GM12878 (cell line): Measurements from ENCODE around the gene DIP2A. TPM values are rescaled to one million over a fixed set of nuclear protein-coding genes. Genes with fewer than 3 reads are reported as not detected.

Source experiments
- ATAC-seq: fragments of 200-7000 bp; cut with Tn5 transposase; 3 replicates; pipeline ENCODE4 v1.9.1; 2020; ENCODE audit warnings: mild to moderate bottlenecking, moderate library complexity
- BruUV-seq: library from RNA; stranded (reverse); fragments of 400-500 nt; replicated peaks from 2 replicates; lab custom pipeline; 2021; lab: Mats Ljungman, UMichigan
- CTCF ChIA-PET: fragments of 300-600 bp; sonication (Branson Sonifier 250); formaldehyde crosslinking; extraction: SDS; loops from one replicate; lab custom pipeline; 2021; ENCODE audit warnings: inconsistent platforms; lab: Yijun Ruan, JAX
- POLR2A ChIA-PET: fragments of 350-600 bp; formaldehyde crosslinking; extraction: SDS; loops from one replicate; lab custom pipeline; 2021; ENCODE audit warnings: inconsistent platforms; lab: Charles Lee
- RAD21 ChIA-PET: fragments of 300-600 bp; sonication (Branson Sonifier 250); formaldehyde crosslinking; loops from one replicate; lab custom pipeline; 2023; ENCODE audit warnings: antibody characterized with exemption; ENCODE audit not compliant: unreplicated experiment; lab: Charles Lee
- SMC1A ChIA-PET: fragments of 300-600 bp; sonication (Branson Sonifier 250); formaldehyde crosslinking; loops from one replicate; lab custom pipeline; 2023; ENCODE audit not compliant: unreplicated experiment, uncharacterized antibody; lab: Charles Lee
- DNase-seq: peaks from one replicate; pipeline ENCODE4 v3.0.0-alpha.2; 2011; ENCODE audit warnings: low read depth, low spot score
- FAIRE-seq: peaks from 3 replicates; lab custom pipeline; 2011; peaks lifted over from hg19 to GRCh38; lab: Jason Lieb, UNC
- H2AFZ ChIP-seq: 2 replicates; pipeline ENCODE4 v1.6.0; 2011; ENCODE audit warnings: low read depth, low read length, control low read depth; ENCODE audit not compliant: control insufficient read depth
- H3K27ac ChIP-seq: 2 replicates; pipeline ENCODE4 v1.5.1; 2011; ENCODE audit warnings: control low read depth; ENCODE audit not compliant: control insufficient read depth, insufficient read depth
- H3K27me3 ChIP-seq, 2 experiments: replicated peaks in 1 of 2; 2 replicates each; pipeline versions ENCODE4 v1.6.0 to v1.6.1; 2011; ENCODE audit warnings: low read length in 1 of 2; ENCODE audit not compliant: control insufficient read depth in 2 of 2, insufficient read depth in 2 of 2
- H3K36me3 ChIP-seq, 2 experiments: 2 replicates each; pipeline ENCODE4 v1.5.1; 2011; ENCODE audit warnings: low read length in 1 of 2; ENCODE audit not compliant: control insufficient read depth in 2 of 2, insufficient read depth in 2 of 2
- H3K4me1 ChIP-seq: 2 replicates; pipeline ENCODE4 v1.6.1; 2011; ENCODE audit warnings: mild to moderate bottlenecking, low read length, moderate library complexity, mixed read lengths; ENCODE audit not compliant: control insufficient read depth, insufficient read depth
- H3K4me2 ChIP-seq: 2 replicates; pipeline ENCODE4 v1.6.0; 2011; ENCODE audit warnings: control low read depth; ENCODE audit not compliant: control insufficient read depth, insufficient read depth
- H3K4me3 ChIP-seq: fragments of 200-600 bp; sonication (generic); 2 replicates; pipeline ENCODE4 v1.5.1; 2016
- H3K79me2 ChIP-seq: 2 replicates; pipeline ENCODE4 v1.6.0; 2011; ENCODE audit warnings: low read length; ENCODE audit not compliant: control insufficient read depth, insufficient read depth
- H3K9ac ChIP-seq: 2 replicates; pipeline ENCODE4 v1.8.0; 2011; ENCODE audit warnings: low read length, control low read depth, mixed read lengths; ENCODE audit not compliant: control insufficient read depth, insufficient read depth
- H3K9me3 ChIP-seq: replicated peaks from 3 replicates; pipeline ENCODE4 v1.5.1; 2011; ENCODE audit warnings: mild to moderate bottlenecking, low read length; ENCODE audit not compliant: control insufficient read depth, insufficient read depth
- H4K20me1 ChIP-seq: 2 replicates; pipeline ENCODE4 v1.6.0; 2011; ENCODE audit not compliant: control insufficient read depth, insufficient read depth
- CREB1 ChIP-seq: IDR thresholded peaks from 2 replicates; pipeline ENCODE4 v1.6.1; 2012; ENCODE audit warnings: low read depth, mild to moderate bottlenecking, inconsistent platforms
- JUNB ChIP-seq: IDR thresholded peaks from 2 replicates; pipeline ENCODE4 v1.6.1; 2016; ENCODE audit warnings: antibody characterized with exemption, mild to moderate bottlenecking
- JUND ChIP-seq: IDR thresholded peaks from 2 replicates; pipeline ENCODE4 v1.6.1; 2012; ENCODE audit warnings: low read depth, mild to moderate bottlenecking, low read length, improper control_type of control experiment, moderate library complexity
- PAX5 ChIP-seq: IDR thresholded peaks from 2 replicates; pipeline ENCODE4 v1.6.1; 2011; ENCODE audit warnings: low read depth, low read length, borderline replicate concordance
- SREBF1 ChIP-seq: IDR thresholded peaks from 2 replicates; pipeline ENCODE4 v1.6.1; 2012; ENCODE audit warnings: mild to moderate bottlenecking, low read length
- WGBS: methylation state at CpG from one replicate; pipeline ENCODE4 v1.1.6; 2016; ENCODE audit warnings: low lambda C conversion rate; ENCODE audit not compliant: insufficient replicate concordance, insufficient coverage; ENCODE audit errors: missing lambda C conversion rate; 5-methylcytosine and 5-hydroxymethylcytosine counted together
- in situ Hi-C: fragments of 300-500 bp; cut with MboI; formaldehyde crosslinking; loops from 9 replicates; pipeline ENCODE4 v1.14.3; 2018; ENCODE audit warnings: mixed read lengths
- intact Hi-C: fragments of 100-400 bp; cut with micrococcal nuclease; formaldehyde crosslinking; loops from one replicate; pipeline ENCODE4 v1.14.2; 2022; ENCODE audit not compliant: unreplicated experiment
- polyA plus RNA-seq, 11 experiments: library from polyadenylated mRNA; depleted of rRNA in 4 of 11; unstranded in 6 of 11; stranded (reverse) in 5 of 11; fragments of >200 nt; fragmentation: Nextera tagmentation in 4 of 11; fragmentation: Illumina TruSeq in 1 of 11; extraction: Ambion mirVana in 4 of 11; extraction: Trizol in 1 of 11; gene quantifications; 1 replicate in 1 of 11; 2 replicates in 10 of 11; pipeline versions ENCODE4 v1.2.1 to v1.2.3, GENCODE V29; 2011 to 2016; ENCODE audit warnings: inconsistent platforms in 2 of 11, missing spikeins in 2 of 11, low read depth in 1 of 11
- total RNA-seq, 4 experiments: library from RNA; depleted of rRNA in 3 of 4; stranded (reverse); fragments of >200 nt in 3 of 4; fragmentation: Illumina TruSeq in 1 of 4; extraction: Trizol in 1 of 4; gene quantifications; 2 replicates each; pipeline versions ENCODE4 v1.2.1 to v1.2.3, GENCODE V29; 2013 to 2021
- TF ChIP-seq, protein P1 (sequence below): fragments of 450-650 bp; IDR thresholded peaks from 2 replicates; pipeline ENCODE4 v1.6.1; 2017; ENCODE audit warnings: mild to moderate bottlenecking, moderate library complexity
- TF ChIP-seq, protein P2 (sequence below): fragments of 450-650 bp; IDR thresholded peaks from 2 replicates; pipeline ENCODE4 v1.6.1; 2014; ENCODE audit warnings: mild to moderate bottlenecking
- TF ChIP-seq, protein P3 (sequence below): fragments of 450-650 bp; formaldehyde crosslinking; IDR thresholded peaks from 2 replicates; pipeline ENCODE4 v1.4.0; 2022; ENCODE audit warnings: mild to moderate bottlenecking, moderate library complexity
- TF ChIP-seq, protein P4 (sequence below): fragments of 450-650 bp; IDR thresholded peaks from 2 replicates; pipeline ENCODE4 v1.6.1; 2016; ENCODE audit warnings: mild to moderate bottlenecking, moderate library complexity, borderline replicate concordance

Gene DIP2A
- total and polyA plus RNA-seq, 10 of the 15 experiments (the other 5 are each of a cell fraction or from before 2014, with no cell fraction given): 1.7 to 25.5 (median 12.2) TPM

GRCh38 chr21:46478910-46479309 lies 20.2 kb downstream of the DIP2A start:
- ChIA-PET SMC1A (no interaction called here), POLR2A (no interaction called here), RAD21 (interaction anchor here (0.7 to 1.4 kb wide), 2 partner anchors 22 to 336 kb away, joined by 3 to 4 read pairs; no protein-coding TSS in a partner anchor), CTCF (interaction anchor here (1.0 kb wide), 1 partner anchor 63 kb away, joined by 4 read pairs; no protein-coding TSS in a partner anchor)
- DNase-seq (no peak), ATAC-seq (no peak), FAIRE-seq (no peak)
- H3K27me3 ChIP-seq: no peaks in the 10 kb centered on the region
- H4K20me1 ChIP-seq: no peaks in the 10 kb centered on the region
- no TSS peak for BruUV-seq
- no peak overlapping the region for H3K9ac ChIP-seq
- no peak overlapping the region for H2AFZ ChIP-seq
- H3K36me3 ChIP-seq: peaks cover 0 to 2% of the 10 kb centered on the region in 2 experiments; a peak in 1 of 4 replicates
- H3K4me1 ChIP-seq: no peaks in the 10 kb centered on the region
- intact Hi-C loops: no loop called here
- in situ Hi-C loops: no loop called here
- WGBS: 88% methylated on average over 2 of the region's 2 CpGs
- H3K79me2 ChIP-seq: no peaks in the 10 kb centered on the region
- H3K4me2 ChIP-seq: no peak overlapping the region
- H3K27ac ChIP-seq: no peak overlapping the region
- H3K9me3 ChIP-seq: no peaks in the 10 kb centered on the region
- H3K4me3 ChIP-seq: no peak overlapping the region
- TF ChIP-seq, protein P1, sequence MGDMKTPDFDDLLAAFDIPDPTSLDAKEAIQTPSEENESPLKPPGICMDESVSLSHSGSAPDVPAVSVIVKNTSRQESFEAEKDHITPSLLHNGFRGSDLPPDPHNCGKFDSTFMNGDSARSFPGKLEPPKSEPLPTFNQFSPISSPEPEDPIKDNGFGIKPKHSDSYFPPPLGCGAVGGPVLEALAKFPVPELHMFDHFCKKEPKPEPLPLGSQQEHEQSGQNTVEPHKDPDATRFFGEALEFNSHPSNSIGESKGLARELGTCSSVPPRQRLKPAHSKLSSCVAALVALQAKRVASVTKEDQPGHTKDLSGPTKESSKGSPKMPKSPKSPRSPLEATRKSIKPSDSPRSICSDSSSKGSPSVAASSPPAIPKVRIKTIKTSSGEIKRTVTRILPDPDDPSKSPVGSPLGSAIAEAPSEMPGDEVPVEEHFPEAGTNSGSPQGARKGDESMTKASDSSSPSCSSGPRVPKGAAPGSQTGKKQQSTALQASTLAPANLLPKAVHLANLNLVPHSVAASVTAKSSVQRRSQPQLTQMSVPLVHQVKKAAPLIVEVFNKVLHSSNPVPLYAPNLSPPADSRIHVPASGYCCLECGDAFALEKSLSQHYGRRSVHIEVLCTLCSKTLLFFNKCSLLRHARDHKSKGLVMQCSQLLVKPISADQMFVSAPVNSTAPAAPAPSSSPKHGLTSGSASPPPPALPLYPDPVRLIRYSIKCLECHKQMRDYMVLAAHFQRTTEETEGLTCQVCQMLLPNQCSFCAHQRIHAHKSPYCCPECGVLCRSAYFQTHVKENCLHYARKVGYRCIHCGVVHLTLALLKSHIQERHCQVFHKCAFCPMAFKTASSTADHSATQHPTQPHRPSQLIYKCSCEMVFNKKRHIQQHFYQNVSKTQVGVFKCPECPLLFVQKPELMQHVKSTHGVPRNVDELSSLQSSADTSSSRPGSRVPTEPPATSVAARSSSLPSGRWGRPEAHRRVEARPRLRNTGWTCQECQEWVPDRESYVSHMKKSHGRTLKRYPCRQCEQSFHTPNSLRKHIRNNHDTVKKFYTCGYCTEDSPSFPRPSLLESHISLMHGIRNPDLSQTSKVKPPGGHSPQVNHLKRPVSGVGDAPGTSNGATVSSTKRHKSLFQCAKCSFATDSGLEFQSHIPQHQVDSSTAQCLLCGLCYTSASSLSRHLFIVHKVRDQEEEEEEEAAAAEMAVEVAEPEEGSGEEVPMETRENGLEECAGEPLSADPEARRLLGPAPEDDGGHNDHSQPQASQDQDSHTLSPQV: no peak
- TF ChIP-seq SREBF1 (no peak), JUNB (no peak), CREB1 (no peak), JUND (no peak), PAX5 (no peak)
- TF ChIP-seq, protein P2, sequence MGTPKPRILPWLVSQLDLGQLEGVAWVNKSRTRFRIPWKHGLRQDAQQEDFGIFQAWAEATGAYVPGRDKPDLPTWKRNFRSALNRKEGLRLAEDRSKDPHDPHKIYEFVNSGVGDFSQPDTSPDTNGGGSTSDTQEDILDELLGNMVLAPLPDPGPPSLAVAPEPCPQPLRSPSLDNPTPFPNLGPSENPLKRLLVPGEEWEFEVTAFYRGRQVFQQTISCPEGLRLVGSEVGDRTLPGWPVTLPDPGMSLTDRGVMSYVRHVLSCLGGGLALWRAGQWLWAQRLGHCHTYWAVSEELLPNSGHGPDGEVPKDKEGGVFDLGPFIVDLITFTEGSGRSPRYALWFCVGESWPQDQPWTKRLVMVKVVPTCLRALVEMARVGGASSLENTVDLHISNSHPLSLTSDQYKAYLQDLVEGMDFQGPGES: no peak
- TF ChIP-seq, protein P3, sequence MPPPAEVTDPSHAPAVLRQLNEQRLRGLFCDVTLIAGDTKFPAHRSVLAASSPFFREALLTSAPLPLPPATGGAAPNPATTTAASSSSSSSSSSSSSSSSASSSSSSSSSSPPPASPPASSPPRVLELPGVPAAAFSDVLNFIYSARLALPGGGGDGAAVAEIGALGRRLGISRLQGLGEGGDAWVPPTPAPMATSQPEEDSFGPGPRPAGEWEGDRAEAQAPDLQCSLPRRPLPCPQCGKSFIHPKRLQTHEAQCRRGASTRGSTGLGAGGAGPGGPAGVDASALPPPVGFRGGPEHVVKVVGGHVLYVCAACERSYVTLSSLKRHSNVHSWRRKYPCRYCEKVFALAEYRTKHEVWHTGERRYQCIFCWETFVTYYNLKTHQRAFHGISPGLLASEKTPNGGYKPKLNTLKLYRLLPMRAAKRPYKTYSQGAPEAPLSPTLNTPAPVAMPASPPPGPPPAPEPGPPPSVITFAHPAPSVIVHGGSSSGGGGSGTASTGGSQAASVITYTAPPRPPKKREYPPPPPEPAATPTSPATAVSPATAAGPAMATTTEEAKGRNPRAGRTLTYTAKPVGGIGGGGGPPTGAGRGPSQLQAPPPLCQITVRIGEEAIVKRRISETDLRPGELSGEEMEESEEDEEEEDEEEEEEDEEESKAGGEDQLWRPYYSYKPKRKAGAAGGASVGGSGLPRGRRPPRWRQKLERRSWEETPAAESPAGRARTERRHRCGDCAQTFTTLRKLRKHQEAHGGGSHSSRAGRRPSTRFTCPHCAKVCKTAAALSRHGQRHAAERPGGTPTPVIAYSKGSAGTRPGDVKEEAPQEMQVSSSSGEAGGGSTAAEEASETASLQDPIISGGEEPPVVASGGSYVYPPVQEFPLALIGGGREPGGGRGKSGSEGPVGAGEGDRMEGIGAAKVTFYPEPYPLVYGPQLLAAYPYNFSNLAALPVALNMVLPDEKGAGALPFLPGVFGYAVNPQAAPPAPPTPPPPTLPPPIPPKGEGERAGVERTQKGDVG: no peak
- TF ChIP-seq, protein P4, sequence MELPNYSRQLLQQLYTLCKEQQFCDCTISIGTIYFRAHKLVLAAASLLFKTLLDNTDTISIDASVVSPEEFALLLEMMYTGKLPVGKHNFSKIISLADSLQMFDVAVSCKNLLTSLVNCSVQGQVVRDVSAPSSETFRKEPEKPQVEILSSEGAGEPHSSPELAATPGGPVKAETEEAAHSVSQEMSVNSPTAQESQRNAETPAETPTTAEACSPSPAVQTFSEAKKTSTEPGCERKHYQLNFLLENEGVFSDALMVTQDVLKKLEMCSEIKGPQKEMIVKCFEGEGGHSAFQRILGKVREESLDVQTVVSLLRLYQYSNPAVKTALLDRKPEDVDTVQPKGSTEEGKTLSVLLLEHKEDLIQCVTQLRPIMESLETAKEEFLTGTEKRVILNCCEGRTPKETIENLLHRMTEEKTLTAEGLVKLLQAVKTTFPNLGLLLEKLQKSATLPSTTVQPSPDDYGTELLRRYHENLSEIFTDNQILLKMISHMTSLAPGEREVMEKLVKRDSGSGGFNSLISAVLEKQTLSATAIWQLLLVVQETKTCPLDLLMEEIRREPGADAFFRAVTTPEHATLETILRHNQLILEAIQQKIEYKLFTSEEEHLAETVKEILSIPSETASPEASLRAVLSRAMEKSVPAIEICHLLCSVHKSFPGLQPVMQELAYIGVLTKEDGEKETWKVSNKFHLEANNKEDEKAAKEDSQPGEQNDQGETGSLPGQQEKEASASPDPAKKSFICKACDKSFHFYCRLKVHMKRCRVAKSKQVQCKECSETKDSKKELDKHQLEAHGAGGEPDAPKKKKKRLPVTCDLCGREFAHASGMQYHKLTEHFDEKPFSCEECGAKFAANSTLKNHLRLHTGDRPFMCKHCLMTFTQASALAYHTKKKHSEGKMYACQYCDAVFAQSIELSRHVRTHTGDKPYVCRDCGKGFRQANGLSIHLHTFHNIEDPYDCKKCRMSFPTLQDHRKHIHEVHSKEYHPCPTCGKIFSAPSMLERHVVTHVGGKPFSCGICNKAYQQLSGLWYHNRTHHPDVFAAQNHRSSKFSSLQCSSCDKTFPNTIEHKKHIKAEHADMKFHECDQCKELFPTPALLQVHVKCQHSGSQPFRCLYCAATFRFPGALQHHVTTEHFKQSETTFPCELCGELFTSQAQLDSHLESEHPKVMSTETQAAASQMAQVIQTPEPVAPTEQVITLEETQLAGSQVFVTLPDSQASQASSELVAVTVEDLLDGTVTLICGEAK: no peak
